NCI-H1436 (cell line): ENCODE results near the gene TMEM72.

Experiments
- DNase-seq: peaks from one replicate; lab custom pipeline; 2025; lab: John Stamatoyannopoulos, UW

Gene TMEM72

GRCh38 chr10:44955413-44956070 lies 44.4 kb downstream of the TMEM72 start:
- no peak for DNase-seq

DNA sequence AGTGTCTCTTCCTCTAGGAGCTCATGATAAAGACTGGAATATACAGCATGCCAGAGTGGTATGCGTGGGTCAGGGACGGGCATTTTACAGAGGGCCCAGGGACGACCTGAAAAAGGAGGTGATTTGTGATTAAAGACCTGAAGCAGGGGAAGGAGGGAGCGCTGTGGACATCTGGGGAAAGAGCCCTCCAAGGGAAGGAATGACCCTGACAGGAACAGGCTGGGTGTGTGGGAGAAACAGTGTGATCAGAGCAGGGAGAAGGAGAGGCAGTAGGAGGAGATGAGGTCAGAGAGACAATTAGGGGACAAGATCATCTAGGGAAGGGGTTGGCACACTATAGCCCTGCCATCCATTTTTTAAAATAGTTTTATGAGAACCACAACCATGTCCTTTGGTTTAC lies 45.1 kb downstream of the TMEM72 start:
- no peak for DNase-seq

DNA sequence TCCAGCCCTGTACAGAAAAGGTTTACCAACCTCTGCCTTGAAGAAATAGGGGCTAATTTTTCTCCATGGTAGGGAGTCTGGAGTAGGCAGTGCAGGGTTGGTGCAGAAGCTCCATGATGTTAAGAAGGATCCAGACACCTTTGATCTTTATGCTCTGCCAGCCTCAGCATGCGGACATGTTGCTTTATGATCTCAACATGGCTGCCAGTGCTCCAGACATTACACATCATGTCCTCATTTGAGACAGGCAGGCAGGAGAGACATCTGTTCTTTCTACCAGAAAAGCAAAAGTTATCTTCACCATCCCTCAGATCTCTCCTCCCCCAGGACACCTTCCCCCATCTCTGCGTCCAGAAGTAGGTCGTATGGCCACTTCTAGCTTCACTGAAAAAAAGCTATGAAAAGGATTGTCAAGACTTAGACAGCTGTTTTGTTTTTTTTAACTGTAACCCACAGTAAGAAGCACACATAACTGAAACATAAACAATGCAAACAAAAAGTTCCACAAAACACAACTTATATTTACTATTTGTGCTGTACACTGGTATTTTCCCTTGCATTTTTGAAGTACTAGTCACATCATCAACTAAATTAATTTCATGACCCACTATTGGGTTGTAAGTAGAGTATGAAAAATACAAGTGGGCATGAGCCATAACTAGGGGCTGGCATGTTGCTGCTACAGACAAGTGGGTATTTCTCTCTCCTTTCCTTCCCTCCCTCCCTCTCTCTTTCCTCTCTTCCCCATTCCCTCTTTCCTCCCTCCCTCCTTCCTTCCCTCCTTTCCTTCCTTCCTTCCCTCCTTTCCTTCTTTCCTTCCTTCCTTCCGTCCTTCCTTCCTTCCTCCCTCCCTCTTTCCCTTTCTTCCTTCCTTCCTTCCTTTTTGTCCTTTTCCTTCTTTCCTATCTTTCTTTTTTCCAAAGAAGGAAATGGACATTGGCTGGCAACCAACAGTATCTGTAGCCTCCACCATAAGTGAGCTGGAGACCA lies 45.9 kb downstream of the TMEM72 start:
- DNase-seq: no peak

DNA sequence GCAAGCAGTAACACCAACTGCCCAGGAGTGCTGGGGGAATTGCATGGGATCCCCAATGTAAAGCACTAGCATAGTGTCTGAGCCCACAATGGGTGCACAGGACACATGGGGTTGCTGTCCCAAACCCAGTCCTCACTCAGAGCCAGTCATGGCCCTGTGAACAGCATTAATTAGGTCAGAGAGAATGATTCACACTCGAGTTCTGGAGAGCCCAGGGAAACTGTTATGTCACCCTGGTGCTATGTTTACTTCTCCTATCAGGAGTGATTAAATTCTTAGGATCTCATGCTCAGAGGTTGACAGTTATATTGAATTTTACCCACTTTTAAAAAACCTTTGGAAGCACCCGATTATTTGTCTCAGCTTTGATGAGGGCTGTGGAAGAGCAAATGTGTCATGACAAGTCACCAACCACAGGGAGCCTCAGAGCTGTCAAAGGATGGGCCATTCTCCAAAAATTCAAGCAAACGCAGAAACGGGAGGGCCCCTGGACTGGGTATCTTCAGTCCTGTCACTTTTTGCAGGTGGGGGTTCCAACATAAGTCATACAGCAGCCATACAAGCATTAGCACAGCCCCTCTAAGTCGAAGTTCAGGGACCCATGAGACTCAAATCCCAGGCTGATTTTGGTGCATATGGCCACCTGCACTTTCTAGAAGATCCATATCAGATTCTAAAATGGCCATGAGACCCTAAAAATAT lies 47.2 kb downstream of the TMEM72 start:
- no peak for DNase-seq

DNA sequence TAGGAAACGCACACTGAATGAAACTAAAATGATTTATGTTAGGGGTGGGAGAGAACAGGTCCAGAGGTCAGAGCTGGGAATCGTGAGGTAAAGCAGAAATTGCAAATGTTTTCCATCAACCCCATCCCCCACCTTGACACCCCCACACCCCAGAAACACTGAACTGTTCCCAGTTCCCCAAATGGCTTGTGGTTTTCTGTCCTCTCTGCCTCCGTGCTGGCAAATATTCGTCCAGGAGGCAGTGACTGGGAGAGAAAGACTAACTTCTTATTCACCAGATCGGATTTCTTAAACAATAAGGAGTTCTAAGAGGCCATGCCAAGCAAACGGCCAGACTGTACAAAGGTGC lies 47.7 kb downstream of the TMEM72 start:
- DNase-seq: no peak

- DNase-seq: peak; percentile 87
Measured at GRCh38 chr10:44959247-44960087, 48.3 kb downstream of the TMEM72 start, which contains the start of gene RASSF4. RASSF4 (plus strand) TSS chr10:44959802; CDS start chr10:44970203, 10,401 bp downstream.

GRCh38 chr10:44960088-44960460 lies 48.9 kb downstream of the TMEM72 start:
- DNase-seq: no peak

GRCh38 chr10:44960482-44961229 lies 49.5 kb downstream of the TMEM72 start:
- no peak for DNase-seq

DNA sequence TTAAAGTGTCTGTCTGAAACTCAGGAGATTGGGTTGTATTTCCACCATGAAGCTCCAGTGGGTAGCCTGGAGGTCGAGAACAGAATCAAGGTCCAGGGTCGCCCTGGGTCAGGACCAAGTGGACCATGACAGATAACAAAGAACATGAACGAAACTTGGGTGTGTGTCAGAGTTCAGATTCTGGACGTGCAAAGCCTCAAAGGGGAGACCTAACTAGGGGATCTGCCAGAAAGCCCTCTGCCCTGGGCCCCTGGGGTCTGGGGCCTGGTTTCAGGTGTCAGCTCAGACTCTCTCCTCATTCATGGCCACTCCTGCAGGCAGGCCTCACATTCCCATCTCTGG lies 50.1 kb downstream of the TMEM72 start:
- no peak for DNase-seq

DNA sequence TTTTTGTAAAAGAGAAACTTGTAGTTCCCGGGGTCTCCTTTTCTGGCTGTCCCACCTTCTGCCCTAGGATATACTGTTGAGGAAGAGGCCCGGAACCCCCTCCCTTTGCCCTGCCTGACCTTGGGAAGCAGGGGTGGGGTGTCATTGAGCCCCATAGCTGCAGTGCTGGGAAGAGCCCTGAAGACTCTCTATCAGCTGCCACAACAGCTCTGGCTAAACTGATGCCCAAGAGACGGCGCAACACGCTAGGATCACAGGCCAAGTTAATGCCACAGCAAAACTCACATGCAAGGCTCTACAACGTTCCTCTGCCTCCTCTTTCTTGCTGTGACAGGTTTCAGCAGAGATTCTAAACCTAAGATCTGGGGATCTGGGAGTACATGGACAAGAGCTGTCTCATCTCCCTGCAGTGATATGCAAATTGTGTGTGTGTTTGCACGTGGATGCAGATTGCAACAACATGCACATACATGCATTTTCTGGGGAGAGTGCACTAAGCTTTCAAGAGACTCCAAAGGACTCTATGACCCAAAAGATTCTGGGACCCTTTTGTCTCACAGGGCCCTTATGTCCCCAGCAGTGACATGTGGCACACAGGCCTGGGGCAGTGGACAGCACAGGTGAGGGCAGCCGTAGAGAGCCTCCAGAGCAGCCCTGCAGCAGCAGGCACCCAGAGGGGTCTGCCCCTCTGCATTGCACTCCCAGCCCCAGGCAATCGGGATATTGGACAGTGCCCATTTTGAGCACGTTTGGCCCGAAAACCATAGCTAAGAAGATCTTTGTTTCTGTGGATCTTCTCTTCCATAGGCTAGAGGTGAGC lies 51.0 kb downstream of the TMEM72 start:
- DNase-seq: no peak

GRCh38 chr10:44962870-44963738 lies 52.0 kb downstream of the TMEM72 start:
- DNase-seq: no peak

DNA sequence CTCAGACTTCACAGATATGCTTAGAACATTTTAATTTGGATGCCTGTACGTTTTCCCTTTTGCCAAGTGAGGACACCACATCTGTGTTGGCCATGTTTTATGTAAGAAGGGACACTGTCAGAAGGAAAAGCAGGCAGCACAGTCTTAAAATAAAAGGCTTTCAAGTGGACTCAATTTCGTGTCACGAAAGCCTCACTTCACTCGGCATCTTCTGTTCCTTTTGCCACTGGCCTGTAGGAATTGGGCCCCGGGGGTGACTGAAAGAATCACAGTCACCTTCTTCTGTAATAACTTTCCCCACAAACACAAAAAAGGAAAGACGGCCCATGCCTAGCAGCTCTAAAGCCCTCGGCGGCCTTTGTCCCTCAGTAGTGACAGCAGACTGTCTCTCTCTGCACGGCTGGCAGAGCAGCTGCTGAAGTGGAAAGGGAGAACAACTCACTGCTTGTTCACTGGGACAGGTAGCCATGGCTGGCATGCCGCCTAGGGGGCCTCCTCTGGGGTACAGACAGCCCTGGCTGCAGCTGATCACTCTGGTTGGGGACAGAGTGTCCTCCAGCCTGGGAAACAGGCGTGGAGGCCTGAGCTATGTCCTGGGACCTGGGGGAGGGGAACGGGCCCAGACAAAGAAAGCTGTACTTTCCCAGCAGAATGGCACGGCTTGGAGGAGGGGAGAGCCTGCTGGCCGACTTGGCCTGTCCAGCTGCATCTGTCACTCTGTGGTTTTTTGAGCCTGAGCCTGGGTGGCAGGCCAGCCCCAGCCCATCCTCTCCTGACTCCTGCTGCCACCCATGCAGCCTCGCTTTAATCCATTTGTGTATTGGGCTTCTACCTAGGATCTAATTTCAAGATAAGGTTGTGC lies 52.9 kb downstream of the TMEM72 start:
- DNase-seq: no peak

DNA sequence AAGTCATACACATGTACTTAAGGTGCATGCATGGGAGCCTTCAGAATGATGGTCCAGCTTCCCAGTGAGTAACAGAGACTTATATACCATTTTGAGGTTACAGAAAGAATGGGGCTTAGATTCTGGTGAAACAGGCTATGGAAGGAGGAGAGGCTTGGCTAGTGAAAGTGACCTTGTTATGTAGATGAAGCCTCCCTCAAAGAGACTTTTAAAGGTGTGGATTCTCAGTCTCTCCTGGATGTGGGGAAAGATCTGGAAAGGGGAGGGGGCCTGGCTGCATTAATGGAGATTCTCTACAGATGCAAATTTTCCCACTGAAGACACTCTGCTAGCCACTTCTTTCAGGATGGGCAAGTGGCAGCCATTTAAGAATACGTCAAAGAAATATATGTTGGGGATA lies 54.0 kb downstream of the TMEM72 start:
- no peak for DNase-seq

DNA sequence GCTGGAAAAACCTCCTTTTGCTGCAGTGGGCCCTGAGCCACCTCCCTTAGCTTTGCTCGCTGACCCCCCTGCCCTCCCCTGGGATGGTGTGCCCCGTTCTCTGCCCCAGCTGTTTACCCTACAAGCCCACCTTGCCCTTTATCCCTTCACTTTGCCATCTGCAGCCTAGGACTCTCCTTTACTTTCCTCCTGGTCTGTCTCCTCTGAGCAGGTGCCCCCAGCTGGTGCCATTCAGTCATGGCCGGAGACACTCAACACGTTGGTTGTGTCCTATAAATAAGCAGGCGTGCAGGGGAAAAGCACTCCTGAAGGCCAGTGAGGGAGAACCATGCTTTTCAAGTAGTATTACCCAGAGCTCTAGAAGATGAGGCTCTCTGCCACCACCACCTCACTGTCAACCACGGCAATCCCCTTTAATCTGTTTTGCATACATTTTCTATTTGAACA lies 54.5 kb downstream of the TMEM72 start:
- no peak for DNase-seq

DNA sequence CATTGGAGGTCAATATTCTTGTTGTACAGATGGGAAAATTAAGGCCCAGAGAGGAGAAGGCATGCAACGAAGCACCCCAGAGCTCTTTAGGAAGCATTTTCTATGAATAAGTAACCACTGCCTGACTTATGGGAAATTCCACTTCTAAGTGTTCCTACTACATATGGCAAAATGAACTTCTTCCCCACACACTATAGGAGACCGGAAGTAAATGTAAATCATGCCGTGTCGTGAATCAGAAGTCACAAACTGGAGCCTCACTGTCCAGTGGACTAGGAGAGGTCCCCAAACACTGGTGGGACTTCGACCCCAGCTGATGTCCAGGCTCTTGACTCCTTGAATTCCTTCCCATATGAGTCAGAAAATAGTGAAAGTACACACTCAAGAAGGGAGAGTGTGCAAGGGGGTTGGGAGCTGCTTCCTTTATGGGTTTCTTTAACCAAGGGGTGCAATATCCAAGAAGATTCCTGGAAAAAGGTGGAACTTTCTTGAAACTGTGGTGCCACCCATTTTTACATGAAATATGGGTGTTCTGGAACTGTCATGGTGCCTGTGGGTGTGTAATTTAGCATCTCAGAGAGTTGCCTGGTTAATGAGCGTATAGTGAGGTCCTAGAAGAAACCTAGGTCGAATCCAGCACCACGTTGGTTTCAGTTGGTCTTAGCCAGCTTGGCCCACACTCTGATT lies 55.1 kb downstream of the TMEM72 start:
- DNase-seq: no peak

- DNase-seq: no peak
Measured at GRCh38 chr10:44966816-44967509, 55.8 kb downstream of the TMEM72 start.

DNA sequence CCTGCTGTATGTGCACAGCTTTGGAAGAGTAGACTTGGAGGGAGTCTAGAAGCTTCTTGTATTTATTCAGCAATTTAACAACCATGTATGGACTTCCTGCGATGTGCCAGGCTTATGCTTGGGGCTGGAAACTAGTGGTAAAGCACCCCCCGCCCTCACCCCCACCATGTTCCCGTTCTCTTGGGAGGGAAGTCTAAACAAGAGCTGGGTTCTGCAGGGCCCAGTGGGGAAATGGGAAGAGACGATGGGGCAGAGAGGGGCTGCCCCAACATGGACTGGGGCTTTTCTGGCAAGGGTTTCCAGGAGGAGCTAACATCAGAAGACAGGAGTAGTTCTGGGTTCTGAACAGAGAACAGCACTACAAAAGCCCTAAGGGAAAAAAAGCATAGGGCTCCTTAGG lies 56.5 kb downstream of the TMEM72 start:
- no peak for DNase-seq
